AG04450 (cell line): ENCODE results near the gene C1orf159. TPM values are rescaled to one million over a fixed set of nuclear protein-coding genes. Genes with fewer than 3 reads are reported as not detected.

ENCODE experiments used
- CTCF ChIA-PET: fragments of 300-600, 350-600 bp; formaldehyde crosslinking; extraction: SDS; loops from one replicate; lab custom pipeline; 2022; ENCODE audit warnings: antibody characterized with exemption, inconsistent platforms; lab: Charles Lee
- POLR2A ChIA-PET: fragments of 350-600 bp; formaldehyde crosslinking; extraction: SDS; loops from one replicate; lab custom pipeline; 2021; ENCODE audit warnings: antibody characterized with exemption, inconsistent platforms; lab: Yijun Ruan, JAX
- DNase-seq: peaks from one replicate; pipeline ENCODE4 v3.0.0-alpha.2; 2011; ENCODE audit warnings: low read depth, low spot score
- H3K27ac ChIP-seq: one replicate; pipeline ENCODE4 v1.5.1; 2012; ENCODE audit warnings: low read depth, low read length, control low read depth
- H3K27me3 ChIP-seq: one replicate; pipeline ENCODE4 v1.6.0; 2012; ENCODE audit warnings: low read length; ENCODE audit not compliant: control insufficient read depth, insufficient read depth
- H3K4me3 ChIP-seq: 2 replicates; pipeline ENCODE4 v1.5.1; 2011; ENCODE audit warnings: mild to moderate bottlenecking, low read depth, low read length, control low read depth
- H3K9me3 ChIP-seq: 2 replicates; pipeline ENCODE4 v1.5.1; 2012; ENCODE audit warnings: low read length; ENCODE audit not compliant: control insufficient read depth, insufficient read depth
- CTCF ChIP-seq: IDR thresholded peaks from 2 replicates; pipeline ENCODE4 v1.5.1; 2011; ENCODE audit warnings: low read depth, low read length, control low read depth, inconsistent platforms
- polyA plus RNA-seq: library from polyadenylated mRNA; depleted of rRNA; stranded (reverse); fragments of >200 nt; gene quantifications from 2 replicates; pipeline ENCODE4 v1.2.3, GENCODE V29; 2011

The C1orf159 gene
- polyA plus RNA-seq, 1 experiment, result 2.3 TPM

GRCh38 chr1:1092149-1092855 lies 23.6 kb downstream of the C1orf159 start:
- H3K27me3 ChIP-seq, result no peaks in the 10 kb centered on the region
- DNase-seq, result no peak
- no peak overlapping the region for H3K27ac ChIP-seq
- no peak for TF ChIP-seq CTCF
- CTCF ChIA-PET, result no interaction called here
- H3K9me3 ChIP-seq, result peaks cover 9% of the 10 kb centered on the region; the same call in 1 of the 2 replicates
- H3K4me3 ChIP-seq, result no peak overlapping the region
- POLR2A ChIA-PET, result no interaction called here

GRCh38 chr1:1091344-1092148 lies 24.3 kb downstream of the C1orf159 start:
- ChIA-PET CTCF (no interaction called here), POLR2A (no interaction called here)
- Histone ChIP-seq H3K27me3 (no peaks in the 10 kb centered on the region), H3K4me3 (no peak overlapping the region), H3K27ac (no peak overlapping the region), H3K9me3 (peaks cover 9% of the 10 kb centered on the region; the same call in 1 of the 2 replicates)
- DNase-seq, result no peak
- no peak for TF ChIP-seq CTCF

- Histone ChIP-seq H3K4me3 (no peak overlapping the region), H3K9me3 (peaks cover 9% of the 10 kb centered on the region; the same call in 1 of the 2 replicates), H3K27me3 (no peaks in the 10 kb centered on the region), H3K27ac (no peak overlapping the region)
- TF ChIP-seq CTCF, result no peak
- no peak for DNase-seq
- ChIA-PET POLR2A (no interaction called here), CTCF (no interaction called here)
These were observed 25.2 kb downstream of the C1orf159 start for GRCh38 chr1:1090424-1091343.

- Histone ChIP-seq H3K9me3 (peaks cover 9% of the 10 kb centered on the region; the same call in 1 of the 2 replicates), H3K4me3 (no peak overlapping the region), H3K27me3 (no peaks in the 10 kb centered on the region), H3K27ac (no peak overlapping the region)
- ChIA-PET CTCF (no interaction called here), POLR2A (no interaction called here)
- no peak for DNase-seq
- TF ChIP-seq CTCF, result no peak
These were observed 26.0 kb downstream of the C1orf159 start for GRCh38 chr1:1089731-1090423.
